LNCaP clone FGC (cell line): ENCODE measurements around the gene GYS1.

ENCODE experiments used
- DNase-seq: peaks from one replicate; pipeline ENCODE4 v3.0.0-alpha.2; 2011; ENCODE audit warnings: low read depth
- H3K4me3 ChIP-seq: 2 replicates; pipeline ENCODE4 v1.5.1; 2011; ENCODE audit warnings: mild to moderate bottlenecking, low read depth, low read length, control low read depth
- TF ChIP-seq, protein P1 (sequence below): IDR thresholded peaks from 2 replicates; pipeline ENCODE4 v1.5.1; 2012; ENCODE audit warnings: mild to moderate bottlenecking; ENCODE audit not compliant: control insufficient read depth, insufficient read depth; ENCODE audit errors: extremely low read depth

Gene GYS1

GRCh38 chr19:48970923-48971395, 22.1 kb downstream of the GYS1 start:
- no peak for DNase-seq
- TF ChIP-seq, protein P1, sequence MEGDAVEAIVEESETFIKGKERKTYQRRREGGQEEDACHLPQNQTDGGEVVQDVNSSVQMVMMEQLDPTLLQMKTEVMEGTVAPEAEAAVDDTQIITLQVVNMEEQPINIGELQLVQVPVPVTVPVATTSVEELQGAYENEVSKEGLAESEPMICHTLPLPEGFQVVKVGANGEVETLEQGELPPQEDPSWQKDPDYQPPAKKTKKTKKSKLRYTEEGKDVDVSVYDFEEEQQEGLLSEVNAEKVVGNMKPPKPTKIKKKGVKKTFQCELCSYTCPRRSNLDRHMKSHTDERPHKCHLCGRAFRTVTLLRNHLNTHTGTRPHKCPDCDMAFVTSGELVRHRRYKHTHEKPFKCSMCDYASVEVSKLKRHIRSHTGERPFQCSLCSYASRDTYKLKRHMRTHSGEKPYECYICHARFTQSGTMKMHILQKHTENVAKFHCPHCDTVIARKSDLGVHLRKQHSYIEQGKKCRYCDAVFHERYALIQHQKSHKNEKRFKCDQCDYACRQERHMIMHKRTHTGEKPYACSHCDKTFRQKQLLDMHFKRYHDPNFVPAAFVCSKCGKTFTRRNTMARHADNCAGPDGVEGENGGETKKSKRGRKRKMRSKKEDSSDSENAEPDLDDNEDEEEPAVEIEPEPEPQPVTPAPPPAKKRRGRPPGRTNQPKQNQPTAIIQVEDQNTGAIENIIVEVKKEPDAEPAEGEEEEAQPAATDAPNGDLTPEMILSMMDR = peak; percentile 64
- H3K4me3 ChIP-seq = no peak overlapping the region

- H3K4me3 ChIP-seq = no peak overlapping the region
- no peak for DNase-seq
- TF ChIP-seq, protein P1 = no peak
Observed at GRCh38 chr19:48970139-48970766, 22.9 kb downstream of the GYS1 start.

DNA sequence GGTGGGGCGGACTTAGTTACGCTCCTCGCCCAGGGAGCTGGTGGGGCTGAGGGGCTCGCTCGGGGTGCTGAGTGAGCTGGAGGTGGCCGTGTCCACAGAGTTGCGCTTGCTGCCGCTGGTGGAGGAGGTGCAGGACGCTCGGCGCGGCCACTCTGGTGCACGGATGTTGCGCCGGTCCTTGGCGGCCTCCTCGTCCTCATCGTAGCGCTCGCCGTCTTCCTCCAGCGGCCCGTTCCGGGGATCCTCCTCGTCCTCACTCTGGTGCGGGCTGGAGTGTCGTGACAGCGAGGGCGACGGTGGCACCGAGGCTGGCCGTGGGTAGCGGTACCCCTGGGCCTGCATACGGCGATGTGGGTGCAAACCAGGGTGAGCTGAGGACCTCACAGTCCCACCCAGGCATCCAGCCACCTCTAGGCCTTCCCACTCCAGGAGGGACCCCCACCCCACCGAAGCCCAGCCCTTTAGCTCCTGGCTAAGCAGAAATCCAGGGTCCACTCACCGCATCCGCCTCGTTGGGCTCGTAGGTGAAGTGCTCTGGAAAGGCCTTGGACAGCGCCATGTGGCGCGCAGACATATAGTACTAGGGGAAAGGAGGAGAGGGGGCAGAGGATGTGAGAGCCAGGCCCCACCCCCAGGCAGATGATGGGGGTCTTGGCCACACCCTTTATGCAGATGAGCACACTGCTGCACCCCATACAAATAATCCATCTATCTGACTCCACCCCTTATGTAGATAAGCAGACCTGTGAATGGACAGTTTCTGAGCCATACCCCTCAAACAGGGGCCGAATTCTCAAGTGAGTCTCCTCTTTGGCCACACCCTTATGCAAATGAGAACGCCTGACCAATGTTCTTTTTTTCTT, 23.6 kb downstream of the GYS1 start:
- DNase-seq = no peak
- no peak overlapping the region for H3K4me3 ChIP-seq
- TF ChIP-seq, protein P1 = no peak

DNA sequence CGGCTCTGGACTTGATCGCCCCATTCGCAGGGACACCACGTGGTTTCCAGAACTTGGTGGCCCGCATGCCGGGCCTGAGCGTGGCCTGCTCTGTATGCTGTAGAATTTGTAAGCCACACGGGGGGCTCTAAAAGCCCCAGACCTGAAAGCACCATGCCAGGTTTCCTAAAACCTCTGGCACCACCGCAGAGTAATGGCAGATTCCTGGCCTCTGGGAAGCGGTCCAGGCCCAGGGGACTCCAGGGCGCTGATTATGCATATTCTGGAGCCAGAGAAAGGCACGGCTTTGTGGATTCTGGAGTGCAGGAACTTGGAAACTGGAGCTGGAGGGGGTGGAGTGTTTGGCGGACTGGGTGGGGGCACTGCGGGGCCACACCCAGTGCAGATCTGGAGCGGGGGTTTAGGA, 24.3 kb downstream of the GYS1 start:
- TF ChIP-seq, protein P1 = no peak
- no peak overlapping the region for H3K4me3 ChIP-seq
- DNase-seq = no peak

GRCh38 chr19:48968179-48968661, 24.9 kb downstream of the GYS1 start:
- H3K4me3 ChIP-seq = no peak overlapping the region
- no peak for DNase-seq
- TF ChIP-seq, protein P1 = no peak

DNA sequence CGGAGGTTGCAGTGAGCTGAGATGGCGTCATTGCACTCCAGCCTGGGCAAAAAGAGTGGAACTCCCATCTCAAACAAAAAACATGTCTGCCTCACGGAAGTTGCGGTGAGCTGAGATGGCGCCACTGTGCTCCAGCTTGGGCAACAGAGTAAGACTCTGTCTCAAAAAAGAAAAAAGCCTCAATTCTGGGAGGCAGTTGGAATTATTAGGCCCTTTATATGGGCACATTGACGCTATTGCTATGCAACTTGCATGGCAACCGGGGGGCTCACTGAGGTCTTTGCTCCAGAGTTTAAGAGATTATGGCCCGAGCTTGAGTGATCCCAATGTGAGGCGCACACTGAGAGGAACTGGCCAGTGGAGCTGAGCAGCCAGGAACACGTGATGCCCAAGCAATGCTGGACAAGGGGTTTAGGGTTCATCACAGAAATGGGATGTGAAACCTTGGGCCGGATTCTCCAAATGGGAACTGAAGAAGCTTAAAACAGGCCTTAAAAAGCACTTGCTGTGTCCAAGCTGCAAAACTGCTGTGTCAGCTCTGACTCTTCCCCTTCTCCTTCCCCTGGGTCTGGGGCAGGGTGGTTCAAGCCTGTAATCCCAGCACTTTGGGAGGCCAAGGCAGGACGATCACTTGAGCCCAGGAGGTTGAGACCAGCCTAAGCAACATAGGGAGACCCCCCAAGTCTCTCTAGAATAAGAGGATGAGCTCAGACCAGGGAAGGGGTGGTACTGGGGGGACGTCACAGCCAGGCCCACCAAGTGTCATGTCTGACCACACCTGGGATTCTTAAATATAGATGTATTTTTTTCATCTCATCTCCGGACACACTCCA, 25.5 kb downstream of the GYS1 start:
- TF ChIP-seq, protein P1 = no peak
- no peak overlapping the region for H3K4me3 ChIP-seq
- DNase-seq = no peak
